Mucosa of rectum (tissue), 2 donors: ENCODE results near the gene HOXA5.
A peak's percentile ranks its signal among the peaks of the same experiment; 100 is the strongest.

Experiments
- H3K27ac ChIP-seq, 2 donors: one replicate each; pipeline ENCODE4 v1.7.0; 2013; ENCODE audit warnings: inconsistent platforms in 2 of 2, low read depth in 2 of 2, low read length in 2 of 2
- H3K27me3 ChIP-seq, 2 donors: one replicate each; pipeline ENCODE4 v1.7.0; 2013; ENCODE audit warnings: low read length in 2 of 2; ENCODE audit not compliant: control insufficient read depth in 2 of 2, insufficient read depth in 2 of 2
- H3K36me3 ChIP-seq, 2 donors: one replicate each; pipeline ENCODE4 v1.7.0; 2013; ENCODE audit warnings: low read length in 2 of 2; ENCODE audit not compliant: control insufficient read depth in 2 of 2, insufficient read depth in 2 of 2
- H3K4me1 ChIP-seq, 2 donors: one replicate each; pipeline ENCODE4 v1.7.0; 2013; ENCODE audit warnings: low read length in 2 of 2, mild to moderate bottlenecking in 1 of 2; ENCODE audit not compliant: control insufficient read depth in 2 of 2, insufficient read depth in 2 of 2
- H3K4me3 ChIP-seq, 2 donors: one replicate each; pipeline ENCODE4 v1.7.0; 2013; ENCODE audit warnings: low read length in 2 of 2
- H3K9ac ChIP-seq, 2 donors: one replicate each; pipeline ENCODE4 v1.7.0; 2013; ENCODE audit warnings: low read length in 2 of 2, low read depth in 1 of 2, mild to moderate bottlenecking in 1 of 2
- H3K9me3 ChIP-seq, 2 donors: one replicate each; pipeline ENCODE4 v1.7.0; 2013; ENCODE audit warnings: low read length in 2 of 2; ENCODE audit not compliant: control insufficient read depth in 2 of 2
- donor health status: healthy.
- donor health status: Normal muscosa, but diverticular disease.

Gene HOXA5

GRCh38 chr7:27158436-27159265 is 15.2 kb upstream of the HOXA5 start:
- Histone ChIP-seq H3K4me1 (peaks cover 32 to 40% of the 10 kb centered on the region in 2 donors), H3K36me3 (no peaks in the 10 kb centered on the region), H3K27me3 (peaks cover 0 to 9% of the 10 kb centered on the region in 2 donors), H3K9ac (peak overlapping the region; percentile 81 to 84), H3K9me3 (no peaks in the 10 kb centered on the region), H3K27ac (peak overlapping the region; percentile 92 to 99), H3K4me3 (peak overlapping the region; percentile 80 to 82)

GRCh38 chr7:27157702-27158431 is 14.4 kb upstream of the HOXA5 start:
- peak overlapping the region; percentile 92 to 99 for H3K27ac ChIP-seq
- H3K4me1 ChIP-seq: peaks cover 37 to 41% of the 10 kb centered on the region in 2 donors
- no peaks in the 10 kb centered on the region for H3K36me3 ChIP-seq
- no peaks in the 10 kb centered on the region for H3K9me3 ChIP-seq
- H3K4me3 ChIP-seq: peak overlapping the region; percentile 80 to 82
- peaks cover 0 to 6% of the 10 kb centered on the region in 2 donors for H3K27me3 ChIP-seq
- peak overlapping the region; percentile 81 to 84 for H3K9ac ChIP-seq

- no peaks in the 10 kb centered on the region for H3K9me3 ChIP-seq
- H3K4me1 ChIP-seq: peaks cover 40 to 41% of the 10 kb centered on the region in 2 donors
- H3K9ac ChIP-seq: peak overlapping the region; percentile 79 to 81
- peak overlapping the region; percentile 80 to 82 for H3K4me3 ChIP-seq
- no peaks in the 10 kb centered on the region for H3K36me3 ChIP-seq
- H3K27ac ChIP-seq: peak overlapping the region; percentile 92 to 99
- peaks cover 0 to 13% of the 10 kb centered on the region in 2 donors for H3K27me3 ChIP-seq
Observed at GRCh38 chr7:27156916-27157701, 13.6 kb upstream of the HOXA5 start.

- Histone ChIP-seq H3K27me3 (peaks cover 2 to 14% of the 10 kb centered on the region in 2 donors), H3K4me1 (peaks cover 35 to 36% of the 10 kb centered on the region in 2 donors), H3K9ac (peak within 1 kb of the TSS; percentile 79 to 81), H3K9me3 (no peaks in the 10 kb centered on the region), H3K4me3 (peak within 1 kb of the TSS; percentile 80 to 82), H3K36me3 (no peaks in the 10 kb centered on the region), H3K27ac (peak within 1 kb of the TSS; percentile 92 to 99)
Observed at GRCh38 chr7:27156508-27156898, 13.0 kb upstream of the HOXA5 start, which contains the start of gene HOXA7. Gene HOXA7 (minus strand): TSS chr7:27156675. CDS start chr7:27156545, 130 bp downstream.

- H3K27me3 ChIP-seq: peaks cover 7 to 14% of the 10 kb centered on the region in 2 donors
- H3K36me3 ChIP-seq: no peaks in the 10 kb centered on the region
- H3K27ac ChIP-seq: peak overlapping the region; percentile 92 to 99
- no peaks in the 10 kb centered on the region for H3K9me3 ChIP-seq
- H3K4me1 ChIP-seq: peaks cover 35 to 40% of the 10 kb centered on the region in 2 donors
- peak overlapping the region; percentile 80 to 82 for H3K4me3 ChIP-seq
- H3K9ac ChIP-seq: peak overlapping the region; percentile 79 to 81
Observed at GRCh38 chr7:27155816-27156507, 12.5 kb upstream of the HOXA5 start.

GRCh38 chr7:27154901-27155815 is 11.7 kb upstream of the HOXA5 start:
- Histone ChIP-seq H3K4me3 (peak overlapping the region; percentile 80 to 82), H3K9me3 (no peaks in the 10 kb centered on the region), H3K36me3 (no peaks in the 10 kb centered on the region), H3K4me1 (peaks cover 38 to 39% of the 10 kb centered on the region in 2 donors), H3K27me3 (peaks cover 7 to 14% of the 10 kb centered on the region in 2 donors), H3K9ac (peak overlapping the region; percentile 79 to 81), H3K27ac (peak overlapping the region; percentile 92 to 99)

- no peaks in the 10 kb centered on the region for H3K36me3 ChIP-seq
- peak overlapping the region; percentile 80 to 82 for H3K4me3 ChIP-seq
- peaks cover 7 to 14% of the 10 kb centered on the region in 2 donors for H3K27me3 ChIP-seq
- peaks cover 34 to 35% of the 10 kb centered on the region in 2 donors for H3K4me1 ChIP-seq
- H3K27ac ChIP-seq: peak overlapping the region in 1 of 2 donors; percentile 99
- H3K9ac ChIP-seq: peak overlapping the region; percentile 21 to 79
- no peaks in the 10 kb centered on the region for H3K9me3 ChIP-seq
Observed at GRCh38 chr7:27154369-27154768, 10.9 kb upstream of the HOXA5 start.

GRCh38 chr7:27153526-27153925 is 10.0 kb upstream of the HOXA5 start:
- no peaks in the 10 kb centered on the region for H3K36me3 ChIP-seq
- H3K4me1 ChIP-seq: peaks cover 32 to 38% of the 10 kb centered on the region in 2 donors
- H3K9me3 ChIP-seq: no peaks in the 10 kb centered on the region
- H3K4me3 ChIP-seq: peak overlapping the region in 1 of 2 donors; percentile 82
- H3K27ac ChIP-seq: peak overlapping the region; percentile 93 to 99
- H3K9ac ChIP-seq: peak overlapping the region in 1 of 2 donors; percentile 86
- peaks cover 7 to 14% of the 10 kb centered on the region in 2 donors for H3K27me3 ChIP-seq
